CD4-positive, alpha-beta T cell treated with Interleukin-17A for 4 hours (primary cell): ENCODE measurements around the gene AIMP1.
A peak's percentile ranks its signal among the peaks of the same experiment; 100 is the strongest.

Source experiments
- DNase-seq: peaks from one replicate; pipeline ENCODE4 v3.0.0-alpha.2; 2020; ENCODE audit warnings: mixed read lengths

The AIMP1 gene

DNA sequence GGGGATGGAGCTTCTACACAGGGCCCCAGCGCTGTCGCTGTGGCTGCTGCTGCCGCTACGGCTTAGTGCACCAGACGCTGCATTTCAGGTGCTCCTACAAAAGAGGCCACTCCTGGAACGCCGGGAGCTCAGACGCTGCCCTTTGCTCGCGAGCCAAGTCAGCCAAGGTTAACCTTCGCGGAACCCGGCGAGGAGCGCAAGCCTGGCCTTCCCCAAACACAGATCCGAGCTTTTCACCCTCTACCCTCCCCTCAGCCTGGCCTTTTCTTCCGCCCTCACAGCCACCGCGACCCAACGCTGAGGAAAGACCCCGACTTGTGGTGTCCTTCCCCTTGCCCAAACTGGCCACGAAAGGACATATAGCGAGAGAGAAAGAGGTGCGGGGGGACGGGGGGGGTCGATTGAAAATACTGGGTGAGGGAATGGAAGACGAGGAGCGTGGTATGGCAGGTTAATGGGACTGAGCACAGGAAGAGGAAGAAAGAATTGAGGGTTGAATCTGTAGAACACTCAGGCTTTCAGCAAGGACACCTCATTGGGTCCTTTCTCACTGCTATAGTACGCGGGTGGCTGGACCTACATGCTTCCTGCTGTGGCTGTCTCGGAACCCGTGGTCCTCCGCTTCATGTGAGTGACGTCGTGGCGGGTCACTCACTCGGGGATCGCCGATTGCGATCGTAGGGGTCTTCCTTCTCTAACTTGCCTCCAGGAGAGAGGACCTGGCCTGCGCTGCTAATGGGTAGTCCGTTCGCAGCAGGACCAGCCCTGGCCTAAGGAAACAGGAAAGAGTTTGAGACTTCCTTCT, at the start of gene AIMP1, which contains the start of gene TBCK:
Gene AIMP1, plus strand, starts transcription at position 583 of the 805 bp plus-strand sequence. CDS start 8,460 bp downstream, outside the sequence.
Gene TBCK, minus strand, starts transcription at position 242 of the 805 bp plus-strand sequence. CDS start 7,249 bp downstream, outside the sequence.
- peak; percentile 84 for DNase-seq

DNA sequence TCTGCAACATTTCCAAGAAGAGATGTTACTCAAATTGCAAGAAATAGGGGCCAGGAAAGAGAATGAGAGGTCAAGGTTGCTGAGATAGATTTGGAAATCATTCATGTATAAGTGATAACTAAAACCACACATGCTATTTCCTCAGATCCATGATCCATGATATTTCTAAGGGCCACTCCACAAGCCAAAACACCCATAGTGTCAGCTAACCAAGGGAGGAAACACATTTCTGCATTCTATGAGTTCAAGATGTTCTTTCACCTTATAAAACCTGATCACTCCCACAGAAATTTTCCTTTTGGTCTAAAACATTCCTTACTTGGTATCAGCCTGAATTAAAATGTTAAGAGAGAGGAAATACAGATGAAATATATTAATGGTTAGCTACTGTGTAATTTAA, 47.6 kb upstream of the AIMP1 start:
- DNase-seq = no peak

DNA sequence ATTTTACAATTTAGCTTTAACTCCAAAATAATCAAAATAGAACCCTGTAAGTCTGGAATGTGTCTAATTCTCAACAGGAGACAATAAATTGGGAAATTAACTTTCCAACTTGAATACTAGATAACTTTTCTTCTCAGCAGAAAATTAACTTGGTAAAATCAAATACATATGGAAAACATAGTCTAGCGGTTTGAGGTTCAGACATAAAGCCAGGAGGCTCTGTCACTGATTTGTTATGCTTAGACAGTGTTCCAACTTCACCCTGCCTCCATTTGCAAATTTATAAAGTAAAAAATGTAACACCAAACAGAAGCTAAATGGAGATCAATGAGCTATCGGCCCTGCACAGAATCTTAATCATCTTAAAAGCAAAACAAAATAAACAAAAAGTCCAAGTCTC, 46.6 kb upstream of the AIMP1 start:
- no peak for DNase-seq

DNA sequence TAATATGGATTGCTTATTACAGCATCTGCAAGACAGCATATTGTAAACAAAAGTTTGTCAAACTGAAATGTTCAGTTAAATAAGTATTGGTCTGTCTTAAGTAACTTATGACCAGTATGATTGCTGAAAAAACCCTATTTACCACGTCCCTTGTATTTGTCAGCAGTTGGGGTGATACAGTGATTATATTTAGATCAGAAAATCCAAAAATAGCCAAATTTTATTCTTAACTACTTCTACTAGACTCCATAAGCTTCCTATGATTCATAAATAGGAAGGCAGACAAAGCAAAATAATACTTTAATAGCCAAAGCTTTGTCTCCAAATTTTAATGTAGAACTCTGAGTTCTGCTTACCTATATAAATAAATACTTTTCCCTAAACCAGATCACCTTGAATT, 45.6 kb upstream of the AIMP1 start:
- DNase-seq = no peak

DNA sequence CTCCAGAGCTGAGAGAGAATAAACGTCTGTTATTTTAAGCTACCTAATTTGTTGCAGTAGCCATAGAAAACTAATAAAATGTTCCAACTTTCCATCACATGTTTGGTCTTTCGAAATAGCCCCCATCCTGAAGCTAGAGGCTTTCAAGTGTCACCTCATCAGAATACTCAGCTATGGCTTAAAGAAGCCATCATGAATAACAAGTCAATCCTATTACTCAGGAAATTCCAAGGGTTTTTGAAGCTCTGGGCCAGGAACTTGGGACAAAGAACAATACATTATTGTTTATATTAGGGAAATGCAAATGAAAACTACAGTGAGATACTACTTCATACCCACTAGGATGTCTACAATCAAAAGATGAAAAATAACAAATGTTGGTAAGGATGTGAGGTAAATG, 42.5 kb upstream of the AIMP1 start:
- no peak for DNase-seq

DNA sequence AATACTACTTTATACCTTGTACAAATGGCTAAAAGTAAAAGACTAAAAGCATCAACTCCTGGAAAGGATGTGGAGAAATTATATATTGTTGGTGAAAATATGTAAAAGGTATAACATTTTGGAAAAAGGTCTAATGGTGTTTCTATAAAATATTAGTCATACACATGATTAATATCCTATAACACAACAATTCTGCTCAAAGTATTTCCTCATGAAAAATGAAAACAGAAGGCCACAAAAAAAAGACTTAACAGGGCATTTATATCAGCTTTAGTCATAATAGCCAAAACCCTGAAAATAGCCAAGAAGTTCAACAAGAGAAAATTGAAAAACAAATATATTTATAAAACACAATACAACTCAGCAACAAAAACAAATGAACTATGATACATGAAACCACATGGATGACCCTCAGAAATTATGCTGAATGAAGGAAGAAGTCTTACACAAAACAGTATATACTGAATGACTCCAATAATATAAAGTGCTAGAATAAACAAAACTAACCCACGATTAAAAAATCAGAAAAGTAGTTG, 39.1 kb upstream of the AIMP1 start:
- DNase-seq = no peak

DNA sequence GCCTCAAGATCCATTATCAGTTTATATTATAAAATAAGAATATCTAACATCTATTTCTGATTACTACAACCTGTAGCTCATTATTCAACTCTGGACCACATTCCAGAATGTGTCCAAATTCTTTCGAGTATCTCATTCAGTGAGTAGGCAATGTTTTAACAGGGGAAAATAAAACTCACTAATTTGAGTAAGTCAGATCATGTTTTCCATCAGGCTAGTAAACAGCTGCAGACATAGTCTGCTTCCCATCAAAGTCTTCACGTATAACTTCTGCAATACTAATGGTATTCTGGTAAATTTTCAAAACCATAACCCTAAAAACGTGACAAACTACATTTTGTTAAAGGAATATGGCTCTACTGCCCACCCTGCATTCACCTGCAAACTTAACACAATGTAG, 32.1 kb upstream of the AIMP1 start:
- DNase-seq = no peak

DNA sequence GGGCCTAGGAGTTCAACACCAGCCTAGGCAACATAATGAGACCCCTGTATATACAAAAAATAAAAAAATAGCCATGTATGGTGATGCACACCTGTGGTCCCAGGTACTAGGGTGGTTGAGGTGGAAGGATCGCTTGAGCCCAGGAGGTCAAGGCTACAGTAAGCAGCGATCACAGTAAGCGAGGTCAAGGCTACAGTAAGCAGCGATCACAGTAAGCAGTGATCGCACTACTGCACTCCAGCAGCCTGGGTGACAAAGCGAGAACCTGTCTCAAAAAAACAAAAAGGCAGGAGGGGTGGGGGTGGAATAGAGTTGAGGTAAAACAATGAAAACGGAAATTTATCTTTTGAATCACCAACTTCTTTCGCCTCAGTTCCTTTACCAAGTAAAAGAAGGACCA, 29.7 kb upstream of the AIMP1 start:
- no peak for DNase-seq

DNA sequence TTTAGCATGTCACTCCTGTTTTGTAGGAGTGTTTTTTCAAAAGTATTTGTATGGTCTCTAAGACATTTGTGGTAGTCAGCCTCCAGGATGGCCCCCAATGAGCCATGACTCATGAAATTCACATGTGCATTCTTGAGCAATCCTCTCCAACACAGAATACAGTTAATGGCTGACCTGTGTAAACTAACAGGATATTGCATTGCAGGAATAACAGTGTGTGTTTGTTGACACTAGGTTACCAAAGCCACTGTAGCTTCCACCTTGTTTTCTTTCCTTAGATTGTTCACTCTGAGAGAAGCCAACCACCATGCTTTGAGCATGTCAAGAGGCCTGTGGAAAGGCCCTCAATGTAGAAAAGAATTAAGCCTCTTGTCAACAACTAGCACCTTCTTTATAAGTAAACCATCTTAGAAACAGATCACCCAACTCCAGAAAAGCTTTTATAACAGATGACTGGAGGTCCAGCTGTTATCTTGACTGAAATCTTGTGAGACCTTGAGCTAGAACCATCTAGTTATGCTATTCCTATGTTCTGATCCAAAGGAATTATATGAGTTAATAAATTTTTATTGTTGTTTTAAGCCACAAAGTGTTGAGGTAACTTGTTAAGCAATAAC, 28.9 kb upstream of the AIMP1 start:
- no peak for DNase-seq

DNA sequence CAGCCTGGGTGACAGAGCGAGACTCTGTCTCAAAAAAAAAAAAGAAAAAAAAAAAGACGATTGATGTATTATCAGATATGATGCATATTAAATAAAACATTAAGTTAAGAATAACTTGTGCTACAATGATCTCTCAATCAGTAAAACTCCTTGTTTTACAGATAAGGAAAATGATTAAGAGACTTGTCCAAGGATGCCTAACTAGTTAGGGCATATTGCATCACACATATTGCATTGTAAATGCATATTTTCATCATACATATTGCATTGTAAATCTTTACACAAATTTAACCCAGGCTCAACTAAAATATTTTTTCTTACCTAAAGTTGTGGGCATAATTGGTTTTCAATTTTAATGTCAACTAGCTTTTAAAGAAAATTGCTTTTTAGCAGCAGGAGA, 26.6 kb upstream of the AIMP1 start:
- DNase-seq = no peak

DNA sequence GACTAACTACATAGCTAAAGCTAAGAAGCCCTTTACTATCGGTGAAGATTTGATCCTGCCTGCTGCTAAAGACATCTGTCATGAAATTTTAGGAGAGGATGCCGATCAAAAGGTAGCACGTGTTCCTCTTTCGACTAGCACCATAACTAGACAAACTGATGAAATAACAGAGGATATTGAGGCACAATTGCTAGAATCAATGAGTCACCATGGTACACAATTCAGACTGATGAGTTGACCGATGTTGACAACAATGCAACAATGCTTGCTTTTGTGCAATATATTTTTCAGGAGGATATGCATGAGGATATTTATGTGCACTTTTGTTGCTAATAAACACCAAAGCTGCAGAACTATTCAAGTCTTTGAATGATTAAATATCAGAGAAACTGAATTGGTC, 24.7 kb upstream of the AIMP1 start:
- DNase-seq = no peak

DNA sequence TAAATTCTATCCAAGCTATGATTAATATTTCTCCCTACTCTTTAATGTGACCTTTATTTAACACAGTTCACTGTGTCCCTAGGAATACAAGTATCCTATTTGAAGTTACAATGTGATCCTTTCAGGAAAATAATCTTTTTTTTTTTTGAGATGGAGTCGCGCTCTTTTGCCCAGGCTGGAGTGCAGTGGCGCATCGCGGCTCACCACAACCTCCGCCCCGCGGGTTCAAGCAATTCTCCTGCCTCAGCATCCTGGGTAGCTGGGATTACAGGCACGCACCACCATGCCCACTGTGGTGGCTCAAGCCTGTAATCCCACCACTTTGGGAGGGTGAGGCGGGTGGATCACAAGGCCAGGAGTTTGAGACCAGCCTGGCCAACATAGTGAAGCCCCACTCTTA, 22.3 kb upstream of the AIMP1 start:
- no peak for DNase-seq

DNA sequence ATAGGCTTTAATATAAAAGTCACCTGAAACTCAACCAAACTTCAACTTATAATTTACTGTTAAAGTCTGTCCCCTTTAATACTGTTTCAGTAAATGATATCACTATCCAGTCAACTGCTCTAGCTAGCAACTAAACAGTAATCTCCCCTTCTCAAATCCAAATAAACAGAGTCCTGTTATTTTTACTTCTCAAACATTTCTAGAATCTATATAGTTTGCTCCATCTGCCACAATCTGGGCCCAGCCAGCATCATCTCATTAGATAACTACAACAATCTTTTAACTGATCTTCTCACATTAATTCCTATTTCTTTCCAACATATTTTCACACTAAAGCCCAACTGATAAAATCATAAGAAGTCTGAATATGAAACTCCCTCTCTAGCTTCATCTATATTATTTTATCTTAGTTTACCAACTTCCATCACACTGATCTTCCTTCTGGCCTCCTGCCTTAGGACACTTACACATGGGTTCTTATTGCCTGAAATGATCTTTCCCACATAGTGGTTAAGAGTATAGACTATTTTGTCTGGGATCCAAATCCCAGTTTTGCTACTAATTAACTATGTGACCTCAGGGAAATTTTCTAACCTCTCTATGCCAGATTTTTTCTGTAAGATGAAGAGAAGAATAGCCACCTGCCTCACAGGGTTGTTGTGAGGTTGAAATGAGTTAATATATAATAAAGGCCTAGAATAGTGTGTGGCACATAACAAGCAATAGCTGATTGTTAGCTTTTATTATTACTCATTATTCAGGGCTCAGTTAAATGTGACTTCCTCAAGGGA, 18.9 kb upstream of the AIMP1 start:
- no peak for DNase-seq

DNA sequence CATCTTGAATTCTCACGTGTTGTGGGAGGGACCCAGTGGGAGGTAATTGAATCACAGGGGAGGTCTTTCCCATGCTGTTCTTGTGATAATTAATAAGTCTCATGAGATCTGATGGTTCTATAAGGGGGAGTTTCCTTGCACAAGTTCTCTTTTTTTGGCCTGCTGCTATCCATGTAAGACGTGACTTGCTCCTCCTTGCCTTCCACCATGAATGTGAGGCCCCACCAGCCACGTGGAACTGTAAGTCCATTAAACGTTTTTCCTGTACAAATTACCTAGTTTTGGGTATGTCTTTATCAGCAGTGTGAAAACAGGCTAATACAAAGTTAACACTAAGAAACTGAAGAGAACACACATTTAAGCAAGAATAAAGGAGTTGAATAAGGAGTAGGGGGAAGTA, 16.4 kb upstream of the AIMP1 start:
- DNase-seq = no peak

DNA sequence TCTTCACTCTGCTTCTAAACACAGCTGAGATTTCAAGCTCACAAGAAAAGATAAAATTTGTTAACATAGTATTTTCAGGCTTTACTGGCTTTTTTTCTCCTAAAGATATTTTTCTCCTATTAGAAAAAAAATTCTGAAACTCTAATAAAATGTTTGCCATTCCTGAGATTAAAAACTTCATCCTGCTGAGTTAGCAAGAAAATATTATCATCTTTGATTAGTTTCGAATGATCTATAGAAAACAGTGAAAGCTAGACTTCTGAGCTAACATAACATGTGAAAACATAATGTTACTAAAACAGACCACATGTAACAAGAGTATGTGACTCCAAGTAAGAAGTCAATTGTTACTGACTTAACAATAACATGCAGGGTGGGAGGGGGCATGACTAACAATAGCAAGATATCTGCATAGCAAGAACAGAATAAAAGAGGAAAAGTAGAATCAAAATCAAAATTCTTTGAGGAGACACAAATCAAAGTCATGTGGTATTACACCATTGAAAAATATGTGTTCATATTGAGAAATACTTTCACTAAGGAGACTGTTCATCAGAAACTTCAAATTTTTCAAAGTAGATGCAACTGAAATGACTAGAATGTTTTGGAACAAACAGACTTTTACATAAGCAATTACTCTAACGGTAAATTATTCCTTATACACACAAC, 14.8 kb upstream of the AIMP1 start:
- DNase-seq = no peak

DNA sequence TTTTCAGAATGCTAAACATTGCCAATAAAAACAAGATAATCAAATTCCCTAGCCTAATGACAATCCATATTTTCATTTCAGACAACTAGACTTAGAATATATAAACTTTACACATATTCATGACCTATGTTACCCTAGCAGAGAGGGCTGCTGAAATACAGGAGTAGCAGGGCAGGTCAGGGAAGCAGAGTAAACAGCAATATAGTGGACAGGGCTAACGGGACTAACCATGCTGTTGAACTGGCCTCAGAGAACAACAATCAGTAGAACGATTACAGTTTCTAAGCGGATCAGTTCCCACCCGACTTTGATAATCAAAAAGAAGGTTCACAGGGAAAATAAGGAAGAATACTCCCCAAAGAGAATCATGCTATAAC, 14.3 kb upstream of the AIMP1 start:
- DNase-seq = no peak

DNA sequence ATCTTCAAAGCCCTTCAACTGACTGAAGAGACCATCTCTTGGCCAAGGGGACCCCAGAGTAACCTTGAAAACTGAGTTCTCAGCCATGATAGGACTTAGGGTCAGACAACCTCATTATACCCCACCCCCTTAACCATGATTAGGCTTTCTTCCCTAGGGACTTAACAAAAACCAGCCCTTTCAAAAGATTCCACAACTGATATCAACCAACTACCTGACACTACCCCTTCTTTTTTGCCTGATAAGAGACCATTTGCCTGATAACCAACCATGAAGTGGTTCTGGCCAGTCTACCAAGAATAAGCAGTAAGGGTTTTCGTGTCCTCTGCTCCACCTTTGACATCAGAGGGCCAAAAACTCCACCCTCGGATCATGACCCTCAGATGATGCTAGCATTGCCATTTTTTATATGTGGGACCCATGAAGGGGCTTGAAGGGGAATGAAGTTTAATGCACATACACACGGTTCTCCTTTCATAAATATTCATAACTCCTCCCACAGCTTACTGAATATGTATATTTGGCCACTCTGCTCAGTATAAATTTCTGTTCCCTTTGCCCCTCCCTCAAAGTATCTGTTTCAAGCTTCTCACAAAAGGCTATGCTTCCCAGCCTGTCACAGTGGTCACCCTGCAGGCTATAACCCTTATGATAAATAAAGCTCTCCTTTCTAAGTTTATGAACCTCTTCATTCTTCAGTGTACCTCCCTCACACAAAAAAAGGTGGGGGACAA, 12.6 kb upstream of the AIMP1 start:
- DNase-seq = no peak

DNA sequence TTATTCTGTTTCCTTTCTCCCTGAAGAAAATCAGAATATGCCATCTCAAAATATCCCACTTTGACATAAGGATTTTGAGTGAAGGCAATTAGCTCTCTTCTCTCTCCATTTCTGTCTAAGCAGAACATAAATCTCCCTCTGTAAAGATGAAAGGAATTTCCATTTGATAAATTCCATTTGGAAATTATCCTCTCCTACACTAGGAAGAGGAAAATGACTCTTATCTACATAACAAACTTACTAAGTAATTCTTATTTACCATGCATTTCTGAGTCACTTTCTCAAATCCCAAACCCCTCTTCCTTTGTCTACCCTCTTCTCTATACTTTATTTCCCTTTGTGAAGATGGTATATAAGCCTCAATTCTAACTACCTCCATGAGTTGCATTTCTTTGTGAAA, 11.7 kb upstream of the AIMP1 start:
- no peak for DNase-seq

DNA sequence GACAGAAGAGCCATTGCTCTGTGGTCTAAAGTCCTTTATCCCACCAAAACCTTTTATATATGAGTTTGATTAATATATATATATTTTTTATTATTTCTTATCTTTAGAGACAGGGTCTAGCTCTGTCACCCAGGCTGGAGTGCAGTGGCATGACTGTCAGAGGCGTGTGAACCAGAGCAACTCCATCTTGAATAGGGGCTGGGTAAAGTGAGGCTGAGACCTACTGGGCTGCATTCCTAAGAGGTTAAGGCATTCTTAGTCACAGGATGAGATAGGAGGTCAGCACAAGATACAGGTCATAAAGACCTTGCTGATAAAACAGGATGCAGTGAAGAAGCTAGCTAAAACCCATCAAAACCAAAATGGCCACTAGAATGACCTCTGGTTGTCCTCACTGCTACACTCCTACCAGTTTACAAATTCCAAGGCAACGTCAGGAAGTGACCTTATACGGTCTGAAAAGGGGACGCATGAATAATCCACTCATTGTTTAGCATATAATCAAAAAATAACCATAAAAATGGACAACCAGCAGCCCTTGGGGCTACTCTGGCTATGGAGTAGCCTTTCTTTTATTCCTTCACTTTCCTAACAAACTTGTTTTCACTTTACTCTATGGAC, 10.8 kb upstream of the AIMP1 start:
- no peak for DNase-seq

DNA sequence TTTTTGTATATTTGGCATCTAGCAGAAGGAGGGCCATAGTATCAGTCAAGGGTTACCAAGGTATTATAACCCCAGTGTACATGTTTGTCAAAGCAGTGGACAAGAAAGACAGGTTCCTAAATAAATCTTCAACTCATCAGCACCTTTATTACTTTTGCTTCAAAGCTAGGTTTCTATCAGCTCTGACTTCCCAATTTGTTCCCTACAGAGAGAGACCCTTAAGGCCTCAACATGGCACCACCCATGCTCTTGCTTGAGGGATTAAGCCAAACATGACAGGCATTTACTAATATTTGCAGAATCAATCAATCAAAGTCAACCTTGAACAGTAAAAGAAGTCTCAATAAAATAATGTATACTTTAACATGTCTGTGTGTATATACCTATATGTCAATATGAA, 9.8 kb upstream of the AIMP1 start:
- DNase-seq = no peak

DNA sequence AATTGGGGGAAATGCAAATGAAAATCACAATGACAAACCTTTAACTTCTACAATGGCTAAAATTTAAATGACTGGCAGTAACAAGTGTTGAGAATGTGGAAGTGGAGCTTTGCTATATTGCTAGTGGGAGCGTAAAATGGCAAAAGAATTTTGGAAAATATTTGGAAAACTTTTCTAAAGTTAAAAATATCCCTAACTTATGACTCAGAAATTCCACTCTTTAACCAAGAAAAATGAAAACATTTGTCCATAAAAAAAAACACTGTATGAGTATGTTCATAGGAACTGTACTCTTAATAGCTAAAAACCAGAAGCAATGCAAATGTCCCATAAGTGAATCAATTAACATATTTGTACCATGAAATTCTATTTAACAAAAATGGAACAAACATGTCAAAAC, 4.0 kb upstream of the AIMP1 start:
- DNase-seq = no peak

DNA sequence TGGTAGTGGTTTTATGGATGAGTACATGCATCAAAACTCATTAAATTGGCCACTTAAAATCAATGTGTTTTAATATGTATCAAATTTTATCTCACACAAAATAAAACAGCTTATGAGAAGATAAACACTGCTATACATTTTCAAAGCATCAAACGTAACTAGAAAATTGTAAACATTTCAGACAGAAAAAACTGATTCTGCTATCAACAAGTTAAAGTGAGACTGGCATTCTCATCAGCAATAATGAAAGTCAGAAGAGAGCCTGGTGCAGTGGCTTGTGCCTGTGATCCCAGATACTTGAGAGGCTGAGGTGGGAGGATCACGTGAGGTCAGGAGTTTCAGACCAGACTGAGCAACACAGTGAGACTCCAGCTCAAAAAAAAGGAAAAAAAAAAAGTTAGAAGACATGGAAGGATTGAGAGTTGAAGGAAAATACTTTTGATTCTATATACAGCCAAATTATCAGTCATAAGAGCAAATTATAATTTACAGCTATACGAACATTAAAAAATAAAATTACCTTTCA, 3.3 kb upstream of the AIMP1 start:
- DNase-seq = no peak
